T-helper 2 cell treated with Interferon-gamma antibody and Interleukin-4, amounts not matched to agents 100 ng/mL and 5 ng/mL, for 36 hours (primary cell): Measurements from ENCODE around the gene CCL23. TPM values are rescaled to one million over a fixed set of nuclear protein-coding genes. Genes with fewer than 3 reads are reported as not detected.
"Not testable (repeated sequence)": the region's sequence is repeated elsewhere in the genome, so short reads cannot be mapped to it uniquely, and the experiment has no call there.

Source experiments
- intact Hi-C: fragments of 100-400 bp; cut with micrococcal nuclease; formaldehyde crosslinking; loops from one replicate; pipeline ENCODE4 v1.15.1; 2023
- total RNA-seq: library from RNA; stranded (reverse); gene quantifications from 2 replicates; pipeline ENCODE4 v1.2.3, GENCODE V29; 2022

CCL23 gene
- total RNA-seq, 1 donor from 2014 or later: not detected

- intact Hi-C loops: no loop called here
These were observed 13.1 kb downstream of the CCL23 start for GRCh38 chr17:36004594-36005108.

GRCh38 chr17:36002631-36003030 lies 15.1 kb downstream of the CCL23 start:
- intact Hi-C loops: no loop called here

GRCh38 chr17:36001862-36002603 lies 15.7 kb downstream of the CCL23 start:
- intact Hi-C loops: no loop called here

GRCh38 chr17:36001110-36001771 lies 16.5 kb downstream of the CCL23 start, which contains the start of gene CCL15:
Gene CCL15, minus strand, starts transcription at chr17:36001553. Its CDS starts 61 bp downstream, at chr17:36001492.
- intact Hi-C loops: no loop called here

GRCh38 chr17:36000732-36001109 lies 17.1 kb downstream of the CCL23 start:
- intact Hi-C loops: no loop called here

- intact Hi-C loops: no loop called here
These were observed 19.0 kb downstream of the CCL23 start for GRCh38 chr17:35998756-35999155.

GRCh38 chr17:35998018-35998545 lies 19.7 kb downstream of the CCL23 start:
- intact Hi-C loops: no loop called here

GRCh38 chr17:35995346-35995745 lies 22.4 kb downstream of the CCL23 start:
- intact Hi-C loops: not testable (repeated sequence)

GRCh38 chr17:35991075-35991474 lies 26.7 kb downstream of the CCL23 start:
- intact Hi-C loops: no loop called here

- intact Hi-C loops: no loop called here
These were observed 29.6 kb downstream of the CCL23 start for GRCh38 chr17:35988164-35988563.

GRCh38 chr17:35986643-35987042 lies 31.1 kb downstream of the CCL23 start, which contains the start of gene CCL14:
Gene CCL14, minus strand, starts transcription at chr17:35986729. Its CDS starts 80 bp downstream, at chr17:35986649.
- intact Hi-C loops: no loop called here

- intact Hi-C loops: no loop called here
These were observed 33.6 kb downstream of the CCL23 start for GRCh38 chr17:35984140-35984539.

GRCh38 chr17:35982409-35983191 lies 35.2 kb downstream of the CCL23 start:
- intact Hi-C loops: no loop called here

GRCh38 chr17:35981908-35982330 lies 35.9 kb downstream of the CCL23 start:
- intact Hi-C loops: no loop called here

GRCh38 chr17:35981246-35981645 lies 36.5 kb downstream of the CCL23 start, which contains the start of gene CCL16:
Gene CCL16, minus strand, starts transcription at chr17:35981497. Its CDS starts 77 bp downstream, at chr17:35981420.
- intact Hi-C loops: no loop called here

GRCh38 chr17:35978346-35978745 lies 39.4 kb downstream of the CCL23 start:
- intact Hi-C loops: no loop called here

GRCh38 chr17:35977509-35977908 lies 40.3 kb downstream of the CCL23 start:
- intact Hi-C loops: no loop called here

- intact Hi-C loops: no loop called here
These were observed 44.2 kb downstream of the CCL23 start for GRCh38 chr17:35973333-35974260.

GRCh38 chr17:35972945-35973332 lies 44.8 kb downstream of the CCL23 start:
- intact Hi-C loops: no loop called here

GRCh38 chr17:35972535-35972934 lies 45.2 kb downstream of the CCL23 start:
- intact Hi-C loops: no loop called here
